Measurements from ENCODE around the gene MGARP. TPM values are rescaled to one million over a fixed set of nuclear protein-coding genes. Genes with fewer than 3 reads are reported as not detected.

The MGARP gene
- total RNA-seq, 2 donors from 2014 or later: 4.3 to 7.1 TPM

DNA sequence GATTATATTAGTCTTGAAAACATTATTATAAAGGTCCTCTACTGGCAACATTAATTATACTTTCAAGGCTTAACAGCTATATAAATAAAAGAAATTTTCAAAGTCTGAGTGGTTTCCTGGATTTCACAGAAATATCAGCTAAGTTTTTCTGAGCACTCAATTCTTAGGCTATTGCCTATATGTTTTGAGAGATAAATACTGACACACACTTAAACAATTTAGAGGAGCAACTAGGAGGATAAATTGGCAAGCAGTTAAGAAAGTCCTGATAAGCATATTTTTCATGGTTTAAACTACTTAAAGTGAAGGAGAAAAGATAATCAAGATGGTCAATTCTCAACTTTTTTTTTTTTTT lies 2.7 kb upstream of the MGARP start:
- no peak overlapping the region for H3K4me3 ChIP-seq

GRCh38 chr4:139282065-139282720 lies 2.2 kb upstream of the MGARP start:
- Histone ChIP-seq H3K4me3 (no peak overlapping the region), H3K27me3 (no peaks in the 10 kb centered on the region), H3K9me3 (no peaks in the 10 kb centered on the region), H3K4me1 (peaks cover 0 to 15% of the 10 kb centered on the region in 2 donors), H3K27ac (no peak overlapping the region), H3K36me3 (peaks cover under 1% of the 10 kb centered on the region)
- DNase-seq (ENCODE audit: low spot score): no peak
- TF ChIP-seq, protein P1, sequence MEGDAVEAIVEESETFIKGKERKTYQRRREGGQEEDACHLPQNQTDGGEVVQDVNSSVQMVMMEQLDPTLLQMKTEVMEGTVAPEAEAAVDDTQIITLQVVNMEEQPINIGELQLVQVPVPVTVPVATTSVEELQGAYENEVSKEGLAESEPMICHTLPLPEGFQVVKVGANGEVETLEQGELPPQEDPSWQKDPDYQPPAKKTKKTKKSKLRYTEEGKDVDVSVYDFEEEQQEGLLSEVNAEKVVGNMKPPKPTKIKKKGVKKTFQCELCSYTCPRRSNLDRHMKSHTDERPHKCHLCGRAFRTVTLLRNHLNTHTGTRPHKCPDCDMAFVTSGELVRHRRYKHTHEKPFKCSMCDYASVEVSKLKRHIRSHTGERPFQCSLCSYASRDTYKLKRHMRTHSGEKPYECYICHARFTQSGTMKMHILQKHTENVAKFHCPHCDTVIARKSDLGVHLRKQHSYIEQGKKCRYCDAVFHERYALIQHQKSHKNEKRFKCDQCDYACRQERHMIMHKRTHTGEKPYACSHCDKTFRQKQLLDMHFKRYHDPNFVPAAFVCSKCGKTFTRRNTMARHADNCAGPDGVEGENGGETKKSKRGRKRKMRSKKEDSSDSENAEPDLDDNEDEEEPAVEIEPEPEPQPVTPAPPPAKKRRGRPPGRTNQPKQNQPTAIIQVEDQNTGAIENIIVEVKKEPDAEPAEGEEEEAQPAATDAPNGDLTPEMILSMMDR (IDR thresholded peaks at IDR 0.05): no peak

More for the DNA sequence above, 2.7 kb upstream of the MGARP start:
- no peak for DNase-seq (ENCODE audit: low spot score)
- TF ChIP-seq, protein P1 (IDR thresholded peaks at IDR 0.05): no peak
- no peaks in the 10 kb centered on the region for H3K9me3 ChIP-seq
- peaks cover 6% of the 10 kb centered on the region for H3K36me3 ChIP-seq
- no peaks in the 10 kb centered on the region for H3K27me3 ChIP-seq
- no peak overlapping the region for H3K27ac ChIP-seq
- H3K4me1 ChIP-seq: peaks cover 0 to 15% of the 10 kb centered on the region in 2 donors

DNA sequence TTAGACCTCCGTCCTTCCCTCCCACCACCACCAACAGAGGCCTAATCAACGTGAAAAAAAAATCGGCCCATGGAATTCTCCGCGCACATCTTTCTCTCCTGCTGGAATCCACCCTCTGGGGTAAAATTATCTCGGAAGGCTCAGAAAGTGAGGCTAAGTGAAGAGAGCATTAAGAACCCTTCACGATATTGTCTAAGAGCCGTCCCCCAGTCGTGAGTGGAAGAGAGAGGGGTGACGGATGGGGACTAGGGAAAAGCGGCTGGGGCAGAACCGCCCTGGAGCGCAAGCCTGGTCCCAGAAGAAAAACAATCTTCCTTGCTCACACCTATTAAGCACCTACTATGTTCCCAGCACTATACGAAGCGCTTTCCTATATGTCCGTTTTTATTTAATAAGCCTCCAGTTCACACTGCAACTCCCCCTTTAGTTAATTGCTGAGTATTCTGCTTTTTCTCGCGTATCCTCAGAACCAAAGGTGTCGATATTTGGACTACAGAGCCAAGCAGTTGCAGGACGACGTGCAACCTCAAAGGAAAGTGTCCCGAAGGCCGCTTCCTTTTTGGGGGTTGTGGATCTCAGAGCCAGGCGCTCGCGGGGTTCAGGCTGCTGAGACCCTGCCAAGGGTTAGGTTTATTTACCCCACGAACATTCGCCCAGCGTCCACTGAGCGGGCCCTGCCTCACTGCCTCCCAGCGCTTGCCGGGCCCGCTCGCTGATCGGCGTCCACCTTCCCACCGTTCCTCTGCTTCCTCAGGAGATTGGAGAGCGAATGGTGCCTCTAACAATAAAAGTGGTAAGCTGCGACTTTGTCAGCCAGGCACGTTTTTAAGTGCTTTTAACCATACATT lies 889 bp downstream of the MGARP start:
- Histone ChIP-seq H3K27me3 (no peaks in the 10 kb centered on the region), H3K4me3 (peak overlapping the region; percentile 32 to 63), H3K27ac (peak overlapping the region in 1 of 2 donors; percentile 37), H3K36me3 (no peaks in the 10 kb centered on the region), H3K9me3 (no peaks in the 10 kb centered on the region), H3K4me1 (peaks cover 0 to 15% of the 10 kb centered on the region in 2 donors)
- no peak for DNase-seq (ENCODE audit: low spot score)
- TF ChIP-seq, protein P1 (IDR thresholded peaks at IDR 0.05): no peak

DNA sequence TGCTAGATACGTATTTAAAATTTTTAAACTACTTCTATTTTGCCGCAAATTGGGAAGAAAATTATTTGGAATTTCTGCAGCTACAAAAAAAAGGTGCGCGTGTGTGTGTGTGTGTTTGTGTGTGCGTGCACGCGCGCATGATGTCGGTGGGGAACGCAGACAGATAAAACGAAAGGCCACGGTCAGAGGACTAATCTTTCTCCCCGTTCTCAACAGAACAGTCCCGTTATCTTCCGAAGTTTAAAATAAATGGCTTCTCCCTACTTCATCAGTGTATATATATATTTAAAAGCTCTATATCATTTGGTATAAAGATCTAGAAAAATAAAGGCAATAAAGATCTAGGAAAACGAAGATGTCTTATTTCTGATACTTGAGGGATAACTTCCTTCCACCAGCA lies 1.5 kb downstream of the MGARP start:
- no peaks in the 10 kb centered on the region for H3K36me3 ChIP-seq
- H3K4me3 ChIP-seq: peak overlapping the region in 1 of 2 donors; percentile 63
- H3K27me3 ChIP-seq: no peaks in the 10 kb centered on the region
- DNase-seq (ENCODE audit: low spot score): no peak
- peaks cover 0 to 15% of the 10 kb centered on the region in 2 donors for H3K4me1 ChIP-seq
- no peaks in the 10 kb centered on the region for H3K9me3 ChIP-seq
- H3K27ac ChIP-seq: no peak overlapping the region
- TF ChIP-seq, protein P1 (IDR thresholded peaks at IDR 0.05): no peak

DNA sequence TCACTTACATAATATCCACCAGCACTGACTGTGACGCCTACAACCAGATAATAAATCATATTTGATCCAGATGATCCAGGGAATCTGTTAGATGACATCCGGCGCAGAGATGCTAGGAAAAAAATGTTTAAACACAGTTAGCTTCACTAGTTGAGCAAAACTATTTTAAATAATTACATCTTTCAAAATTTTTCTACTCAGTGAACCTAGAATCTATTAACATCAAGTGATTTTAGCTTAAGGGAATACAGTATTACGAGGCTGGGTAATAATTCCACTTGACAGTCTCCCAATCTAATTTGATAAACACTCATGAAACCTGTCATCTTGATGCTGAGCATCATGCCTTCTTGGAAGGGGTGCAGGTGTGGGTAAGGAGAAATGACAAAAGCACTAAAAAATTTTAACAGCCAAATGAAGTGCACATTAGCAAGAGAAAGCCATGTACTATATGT lies 4.7 kb downstream of the MGARP start:
- Histone ChIP-seq H3K36me3 (no peaks in the 10 kb centered on the region), H3K27me3 (no peaks in the 10 kb centered on the region), H3K27ac (no peak overlapping the region), H3K4me3 (no peak overlapping the region), H3K9me3 (no peaks in the 10 kb centered on the region), H3K4me1 (peaks cover 0 to 15% of the 10 kb centered on the region in 2 donors)
- no peak for DNase-seq (ENCODE audit: low spot score)
- TF ChIP-seq, protein P1 (IDR thresholded peaks at IDR 0.05): no peak
